Measurements from ENCODE around the gene ARHGEF28. TPM values are rescaled to one million over a fixed set of nuclear protein-coding genes. Genes with fewer than 3 reads are reported as not detected.

ARHGEF28 gene
- total and polyA plus RNA-seq, 10 of the 15 experiments (the other 5 are each of a cell fraction or from before 2014, with no cell fraction given) = 0.10 to 0.72 (median 0.22) TPM; not detected in 2

- TF ChIP-seq REST (IDR thresholded peaks at IDR 0.05; ENCODE audit: low read depth, low read length) = no peak
- no peak for TF ChIP-seq MEF2B (IDR thresholded peaks at IDR 0.05; ENCODE audit: partially characterized antibody, poor library complexity, severe bottlenecking)
- no peak for TF ChIP-seq SUZ12 (IDR thresholded peaks at IDR 0.05; ENCODE audit: unreplicated experiment)
- no peak for TF ChIP-seq FOS (IDR thresholded peaks at IDR 0.05; ENCODE audit: borderline replicate concordance, extremely low read depth, insufficient read length)
- TF ChIP-seq NR2C1 (IDR thresholded peaks at IDR 0.05) = no peak
- no peak for TF ChIP-seq CEBPZ (IDR thresholded peaks at IDR 0.05; ENCODE audit: low read depth, low read length)
These were observed 328.4 kb downstream of the ARHGEF28 start (continued) for GRCh38 chr5:73954381-73954780.

Data from GM12878 (cell line).